RWPE2 (cell line): ENCODE results near the gene VMAC.
"Not testable (repeated sequence)": the region's sequence is repeated elsewhere in the genome, so short reads cannot be mapped to it uniquely, and the experiment has no call there.

Source experiments
- ATAC-seq: fragments of 200-7000 bp; cut with Tn5 transposase; 3 replicates; pipeline ENCODE4 v1.9.1; 2021; ENCODE audit warnings: low read depth
- DNase-seq: peaks from one replicate; pipeline ENCODE4 v3.0.0-alpha.2; 2020; ENCODE audit warnings: low spot score
- H3K27ac ChIP-seq: fragments of 450-650 bp; 2 replicates; pipeline ENCODE4 v1.5.1; 2017; ENCODE audit warnings: mild to moderate bottlenecking; ENCODE audit not compliant: poor library complexity, severe bottlenecking
- H3K27me3 ChIP-seq: fragments of 250-450 bp; sonication (Bioruptor Pico); 2 replicates; pipeline ENCODE4 v1.5.1; 2021; ENCODE audit warnings: mild to moderate bottlenecking, moderate library complexity; ENCODE audit not compliant: insufficient read depth, poor library complexity, severe bottlenecking
- H3K36me3 ChIP-seq: fragments of 250-450 bp; sonication (Bioruptor Pico); 2 replicates; pipeline ENCODE4 v1.5.1; 2020; ENCODE audit warnings: low read depth, mild to moderate bottlenecking, moderate library complexity
- H3K4me1 ChIP-seq: fragments of 250-450 bp; sonication (Bioruptor Pico); 2 replicates; pipeline ENCODE4 v1.5.1; 2021; ENCODE audit warnings: mild to moderate bottlenecking, moderate library complexity; ENCODE audit not compliant: insufficient read depth, poor library complexity, severe bottlenecking
- H3K4me3 ChIP-seq: fragments of 250-450 bp; sonication (Bioruptor Pico); 2 replicates; pipeline ENCODE4 v1.5.1; 2021; ENCODE audit warnings: mild to moderate bottlenecking, moderate library complexity; ENCODE audit not compliant: severe bottlenecking
- H3K9me3 ChIP-seq: fragments of 250-450 bp; sonication (Bioruptor Pico); 2 replicates; pipeline ENCODE4 v1.5.1; 2021; ENCODE audit warnings: mild to moderate bottlenecking, moderate library complexity; ENCODE audit not compliant: severe bottlenecking
- CTCF ChIP-seq: fragments of 450-650 bp; IDR thresholded peaks from one replicate; pipeline ENCODE4 v1.5.1; 2017; ENCODE audit warnings: mild to moderate bottlenecking, moderate library complexity; ENCODE audit not compliant: poor library complexity, severe bottlenecking

Gene VMAC

GRCh38 chr19:5880196-5880595 lies 24.5 kb upstream of the VMAC start:
- no peak overlapping the region for H3K4me3 ChIP-seq
- no peaks in the 10 kb centered on the region for H3K27me3 ChIP-seq
- no peak overlapping the region for H3K27ac ChIP-seq
- no peaks in the 10 kb centered on the region for H3K4me1 ChIP-seq
- no peak for ATAC-seq
- no peak for TF ChIP-seq CTCF
- H3K9me3 ChIP-seq, result no peaks in the 10 kb centered on the region
- no peaks in the 10 kb centered on the region for H3K36me3 ChIP-seq
- no peak for DNase-seq

GRCh38 chr19:5880604-5881078 lies 24.0 kb upstream of the VMAC start:
- no peaks in the 10 kb centered on the region for H3K4me1 ChIP-seq
- no peaks in the 10 kb centered on the region for H3K27me3 ChIP-seq
- ATAC-seq, result no peak
- no peaks in the 10 kb centered on the region for H3K36me3 ChIP-seq
- no peak for TF ChIP-seq CTCF
- no peak overlapping the region for H3K4me3 ChIP-seq
- H3K27ac ChIP-seq, result no peak overlapping the region
- H3K9me3 ChIP-seq, result no peaks in the 10 kb centered on the region
- DNase-seq, result no peak

- no peaks in the 10 kb centered on the region for H3K27me3 ChIP-seq
- no peaks in the 10 kb centered on the region for H3K4me1 ChIP-seq
- TF ChIP-seq CTCF, result no peak
- ATAC-seq, result no peak
- no peaks in the 10 kb centered on the region for H3K9me3 ChIP-seq
- H3K4me3 ChIP-seq, result no peak overlapping the region
- no peak overlapping the region for H3K27ac ChIP-seq
- no peak for DNase-seq
- no peaks in the 10 kb centered on the region for H3K36me3 ChIP-seq
Measured at GRCh38 chr19:5881543-5882299, 23.0 kb upstream of the VMAC start.

GRCh38 chr19:5882421-5882968 lies 22.2 kb upstream of the VMAC start:
- ATAC-seq (no peak), DNase-seq (no peak)
- Histone ChIP-seq H3K4me3 (no peak overlapping the region), H3K9me3 (no peaks in the 10 kb centered on the region), H3K27ac (no peak overlapping the region), H3K36me3 (no peaks in the 10 kb centered on the region), H3K27me3 (no peaks in the 10 kb centered on the region), H3K4me1 (no peaks in the 10 kb centered on the region)
- TF ChIP-seq CTCF, result no peak

GRCh38 chr19:5883157-5883873 lies 21.4 kb upstream of the VMAC start:
- not testable (repeated sequence) for DNase-seq, H3K27ac ChIP-seq, H3K9me3 ChIP-seq, H3K27me3 ChIP-seq, H3K36me3 ChIP-seq, H3K4me1 ChIP-seq, H3K4me3 ChIP-seq, ATAC-seq

- H3K9me3 ChIP-seq, H3K4me3 ChIP-seq, H3K27me3 ChIP-seq, H3K4me1 ChIP-seq, ATAC-seq, DNase-seq, H3K27ac ChIP-seq, H3K36me3 ChIP-seq: not testable (repeated sequence)
Measured at GRCh38 chr19:5884065-5884811, 20.4 kb upstream of the VMAC start.
